GM18511 (cell line): ENCODE data around the gene ANKS1B.
A peak's percentile ranks its signal among the peaks of the same experiment; 100 is the strongest.
"Not testable (repeated sequence)": the region's sequence is repeated elsewhere in the genome, so short reads cannot be mapped to it uniquely, and the experiment has no call there.

ENCODE experiments used
- ATAC-seq: cut with Tn5 transposase; IDR thresholded peaks from one replicate; pipeline ENCODE4 v1.9.1; 2021; ENCODE audit warnings: mild to moderate bottlenecking, moderate library complexity; ENCODE audit not compliant: unreplicated experiment

Gene ANKS1B

GRCh38 chr12:99302874-99303273, 681.9 kb downstream of the ANKS1B start:
- ATAC-seq = no peak

- ATAC-seq = no peak
Observed at GRCh38 chr12:99287136-99287535, 697.6 kb downstream of the ANKS1B start.

- no peak for ATAC-seq
Observed at GRCh38 chr12:99284161-99284560, 700.6 kb downstream of the ANKS1B start.

- peak; percentile 49 for ATAC-seq
Observed at GRCh38 chr12:99282624-99283023, 702.1 kb downstream of the ANKS1B start.

GRCh38 chr12:99282086-99282485, 702.6 kb downstream of the ANKS1B start:
- no peak for ATAC-seq

- peak; percentile 71 for ATAC-seq
Observed at GRCh38 chr12:99281277-99281676, 703.5 kb downstream of the ANKS1B start.

- no peak for ATAC-seq
Observed at GRCh38 chr12:99278899-99279298, 705.8 kb downstream of the ANKS1B start.

GRCh38 chr12:99277591-99278379, 707.0 kb downstream of the ANKS1B start:
- ATAC-seq = no peak

GRCh38 chr12:99271071-99271470, 713.7 kb downstream of the ANKS1B start:
- no peak for ATAC-seq

- no peak for ATAC-seq
Observed at GRCh38 chr12:99267038-99267437, 717.7 kb downstream of the ANKS1B start.

GRCh38 chr12:99265648-99266047, 719.1 kb downstream of the ANKS1B start:
- no peak for ATAC-seq

- no peak for ATAC-seq
Observed at GRCh38 chr12:99261256-99261655, 723.5 kb downstream of the ANKS1B start.

GRCh38 chr12:99260456-99260996, 724.2 kb downstream of the ANKS1B start:
- no peak for ATAC-seq

- ATAC-seq = no peak
Observed at GRCh38 chr12:99259040-99259934, 725.4 kb downstream of the ANKS1B start.

- ATAC-seq = no peak
Observed at GRCh38 chr12:99257672-99258071, 727.1 kb downstream of the ANKS1B start.

GRCh38 chr12:99253068-99253467, 731.7 kb downstream of the ANKS1B start:
- peak; percentile 57 for ATAC-seq

GRCh38 chr12:99250091-99250490, 734.6 kb downstream of the ANKS1B start:
- ATAC-seq = no peak

GRCh38 chr12:99249543-99249942, 735.2 kb downstream of the ANKS1B start:
- ATAC-seq = no peak

GRCh38 chr12:99237907-99238538, 746.7 kb downstream of the ANKS1B start:
- ATAC-seq = not testable (repeated sequence)

GRCh38 chr12:99235381-99235780, 749.4 kb downstream of the ANKS1B start:
- no peak for ATAC-seq

GRCh38 chr12:99234702-99235101, 750.0 kb downstream of the ANKS1B start:
- no peak for ATAC-seq
